Measurements from ENCODE around the gene ADAM21.
"Not testable (repeated sequence)": the region's sequence is repeated elsewhere in the genome, so short reads cannot be mapped to it uniquely, and the experiment has no call there.

ADAM21 gene

DNA sequence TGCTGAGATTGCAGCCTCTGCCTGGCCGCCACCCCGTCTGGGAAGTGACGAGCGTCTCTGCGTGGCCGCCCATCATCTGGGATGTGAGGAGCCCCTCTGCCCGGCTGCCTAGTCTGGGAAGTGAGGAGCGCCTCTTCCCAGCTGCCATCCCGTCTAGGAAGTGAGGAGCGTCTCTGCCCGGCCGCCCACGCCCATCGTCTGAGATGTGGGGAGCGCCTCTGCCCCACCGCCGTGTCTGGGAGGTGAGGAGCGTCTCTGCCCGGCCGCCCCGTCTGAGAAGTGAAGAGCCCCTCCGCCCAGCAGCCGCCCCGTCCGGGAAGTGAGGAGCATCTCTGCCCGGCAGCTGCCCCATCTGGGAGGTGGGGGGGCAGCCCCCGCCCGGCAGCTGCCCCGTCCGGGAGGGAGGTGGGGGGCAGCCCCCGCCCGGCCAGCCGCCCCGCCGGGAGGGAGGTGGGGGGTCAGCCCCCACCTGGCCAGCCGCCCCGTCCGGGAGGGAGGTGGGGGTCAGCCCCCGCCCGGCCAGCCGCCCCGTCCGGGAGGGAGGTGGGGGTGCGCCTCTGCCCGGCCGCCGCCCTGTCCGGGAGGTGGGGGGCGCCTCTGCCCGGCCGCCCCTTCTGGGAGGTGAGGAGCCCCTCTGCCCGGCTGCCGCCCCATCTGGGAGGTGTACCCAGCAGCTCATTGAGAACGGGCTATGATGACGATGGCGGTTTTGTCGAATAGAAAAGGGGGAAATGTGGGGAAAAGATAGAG lies 25.6 kb downstream of the ADAM21 start:
- DNase-seq, result not testable (repeated sequence)

DNA sequence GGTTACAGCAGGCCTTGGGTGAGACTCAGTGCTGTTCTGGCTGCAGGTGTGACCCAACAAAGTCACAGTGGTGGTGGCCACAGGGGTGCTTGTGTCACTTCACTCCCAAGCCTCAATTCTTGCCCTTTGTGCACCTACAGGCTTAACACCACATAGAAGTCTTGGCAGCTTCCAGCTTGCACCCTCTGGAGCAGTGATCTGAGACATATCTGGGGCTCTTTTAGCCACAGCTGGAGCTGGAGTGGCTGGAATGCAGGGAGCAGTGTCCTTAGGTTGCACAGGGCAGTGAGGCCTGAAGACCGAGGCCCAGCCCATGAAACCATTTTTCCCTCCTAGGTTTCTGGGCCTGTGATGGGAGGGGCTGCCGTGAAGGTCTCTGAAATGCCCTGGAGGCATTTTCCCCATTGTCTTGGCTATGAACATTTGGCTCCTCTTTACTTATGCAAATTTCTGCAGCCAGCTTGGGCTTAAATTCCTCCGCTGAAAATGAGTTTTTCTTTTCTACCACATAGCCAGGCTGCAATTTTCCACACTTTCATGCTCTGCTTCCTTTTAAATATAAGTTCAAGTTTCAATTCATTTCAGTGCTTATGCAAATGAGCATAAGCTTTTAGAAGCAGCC lies 37.7 kb downstream of the ADAM21 start:
- DNase-seq, result no peak

DNA sequence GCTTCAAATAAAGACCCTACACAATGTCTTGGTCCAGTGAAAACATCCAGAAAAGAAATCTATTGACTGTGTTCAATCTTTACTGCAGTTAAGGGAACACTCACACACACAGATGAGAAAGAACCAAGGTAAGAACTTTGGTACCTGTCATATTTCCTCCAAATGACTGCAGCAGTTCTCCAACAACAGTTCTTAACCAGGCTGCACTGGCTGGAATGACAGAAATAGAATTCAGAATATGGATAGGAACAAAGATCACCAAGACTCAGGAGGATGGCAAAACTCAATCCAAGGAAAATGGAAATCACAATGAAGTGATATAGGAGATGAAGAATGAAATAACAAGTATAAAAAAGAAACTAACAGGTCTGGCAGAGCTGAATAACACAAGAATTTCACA lies 46.2 kb downstream of the ADAM21 start:
- no peak for DNase-seq

Data from NCI-H1105 treated with DMSO at 0.1 percent for 48 hours (cell line).